Body of pancreas (tissue), 4 donors: ENCODE measurements around the gene RING1.

ENCODE experiments used
- POLR2A ChIP-seq, 3 donors: fragments of 450-650 bp; IDR thresholded peaks; one replicate each; pipeline ENCODE4 v1.6.1; 2016; ENCODE audit warnings: antibody characterized with exemption in 3 of 3, mild to moderate bottlenecking in 2 of 3
- TF ChIP-seq, protein P1 (sequence below), 7 experiments: fragments of 450-650 bp in 4 of 7; fragments of 200-600 bp in 3 of 7; sonication (generic) in 3 of 7; IDR thresholded peaks; one replicate each; pipeline ENCODE4 v1.5.1; 2016 to 2019; ENCODE audit warnings: antibody characterized with exemption in 7 of 7

DNA sequence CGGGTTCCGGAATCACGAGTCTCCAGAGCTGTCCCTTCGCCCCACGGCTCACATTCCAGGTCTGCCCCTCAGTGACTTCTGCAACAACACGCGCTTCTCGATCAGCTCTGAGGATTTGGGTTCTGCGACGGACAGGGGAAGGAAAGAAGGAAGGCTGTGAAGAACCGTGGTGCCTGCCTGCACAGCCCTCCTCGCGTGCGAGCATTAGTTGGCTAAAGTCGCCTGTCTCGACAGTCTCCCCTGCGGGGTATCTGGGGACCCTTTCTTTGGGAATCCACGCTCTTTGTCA is 40.3 kb downstream of the RING1 start:
- TF ChIP-seq, protein P1, sequence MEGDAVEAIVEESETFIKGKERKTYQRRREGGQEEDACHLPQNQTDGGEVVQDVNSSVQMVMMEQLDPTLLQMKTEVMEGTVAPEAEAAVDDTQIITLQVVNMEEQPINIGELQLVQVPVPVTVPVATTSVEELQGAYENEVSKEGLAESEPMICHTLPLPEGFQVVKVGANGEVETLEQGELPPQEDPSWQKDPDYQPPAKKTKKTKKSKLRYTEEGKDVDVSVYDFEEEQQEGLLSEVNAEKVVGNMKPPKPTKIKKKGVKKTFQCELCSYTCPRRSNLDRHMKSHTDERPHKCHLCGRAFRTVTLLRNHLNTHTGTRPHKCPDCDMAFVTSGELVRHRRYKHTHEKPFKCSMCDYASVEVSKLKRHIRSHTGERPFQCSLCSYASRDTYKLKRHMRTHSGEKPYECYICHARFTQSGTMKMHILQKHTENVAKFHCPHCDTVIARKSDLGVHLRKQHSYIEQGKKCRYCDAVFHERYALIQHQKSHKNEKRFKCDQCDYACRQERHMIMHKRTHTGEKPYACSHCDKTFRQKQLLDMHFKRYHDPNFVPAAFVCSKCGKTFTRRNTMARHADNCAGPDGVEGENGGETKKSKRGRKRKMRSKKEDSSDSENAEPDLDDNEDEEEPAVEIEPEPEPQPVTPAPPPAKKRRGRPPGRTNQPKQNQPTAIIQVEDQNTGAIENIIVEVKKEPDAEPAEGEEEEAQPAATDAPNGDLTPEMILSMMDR (IDR thresholded peaks at IDR 0.05): no peak
- no peak for TF ChIP-seq POLR2A (IDR thresholded peaks at IDR 0.05)
